GM10847 (cell line): ENCODE measurements around the gene METAP1.

ENCODE experiments used
- POLR2A ChIP-seq: IDR thresholded peaks from 2 replicates; pipeline ENCODE4 v1.6.1; 2011; ENCODE audit not compliant: insufficient read length; ENCODE audit errors: extremely low read depth

Gene METAP1

DNA sequence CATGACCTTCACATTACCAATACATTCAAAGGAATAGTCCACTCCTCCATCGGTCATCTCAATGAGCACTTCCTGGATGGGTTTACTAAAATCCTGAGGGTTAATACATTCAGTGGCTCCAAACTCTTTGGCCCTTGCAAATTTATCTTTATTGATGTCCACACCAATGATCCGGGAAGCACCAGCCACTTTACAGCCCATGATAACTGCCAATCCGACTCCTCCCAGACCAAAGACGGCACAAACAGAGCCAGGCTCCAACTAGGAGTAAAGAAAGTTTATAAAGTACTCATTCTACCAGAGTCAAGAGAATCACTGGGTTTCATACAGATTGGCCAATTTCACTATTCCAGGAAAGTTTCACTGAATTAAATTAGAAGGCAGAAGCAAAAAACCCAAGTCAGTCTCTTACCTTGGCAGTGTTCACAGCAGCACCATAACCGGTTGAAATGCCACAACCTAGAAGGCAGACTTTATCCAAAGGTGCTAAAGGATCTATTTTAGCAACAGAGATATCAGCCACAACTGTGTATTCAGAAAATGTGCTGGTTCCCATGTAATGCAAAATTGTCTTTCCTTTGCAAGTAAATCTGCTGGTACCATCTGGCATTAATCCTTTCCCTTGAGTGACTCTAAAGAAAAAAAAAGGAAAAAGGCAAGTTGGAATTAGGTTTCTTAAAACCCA, 80.9 kb downstream of the METAP1 start:
- TF ChIP-seq POLR2A = no peak

GRCh38 chr4:99077177-99077576, 81.7 kb downstream of the METAP1 start:
- no peak for TF ChIP-seq POLR2A

GRCh38 chr4:99078336-99078735, 82.8 kb downstream of the METAP1 start:
- TF ChIP-seq POLR2A = no peak

DNA sequence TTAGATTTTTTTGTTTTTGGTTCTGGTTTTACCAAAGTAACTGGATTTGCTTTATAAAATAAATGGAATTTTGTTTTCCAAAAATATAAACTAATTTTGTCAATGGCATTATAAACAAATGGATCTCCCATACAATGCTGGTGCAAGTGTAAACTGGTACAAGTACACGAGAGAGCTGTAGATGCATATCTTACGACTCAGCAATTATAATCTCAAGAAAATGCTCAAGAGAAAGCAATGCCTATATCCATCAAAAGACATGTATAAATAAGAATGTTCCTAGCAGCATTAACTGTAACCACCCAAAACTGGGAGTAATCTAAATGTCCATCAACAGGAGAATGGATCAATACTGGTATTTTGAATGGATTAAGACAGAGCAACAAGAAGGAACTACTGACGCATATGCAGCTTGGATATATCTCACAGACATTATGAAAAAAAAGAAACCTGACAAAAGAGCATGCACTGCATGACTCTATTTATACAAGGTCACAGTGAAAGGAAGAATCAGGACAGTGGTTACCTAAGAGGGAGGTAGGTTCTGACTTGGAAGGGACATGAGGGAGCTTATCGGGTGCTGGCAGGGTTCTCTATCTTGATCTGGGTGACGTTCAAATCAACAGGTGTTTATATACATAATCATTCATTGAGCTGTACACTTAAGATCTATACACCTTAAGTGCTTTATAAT, 83.6 kb downstream of the METAP1 start:
- TF ChIP-seq POLR2A = no peak

DNA sequence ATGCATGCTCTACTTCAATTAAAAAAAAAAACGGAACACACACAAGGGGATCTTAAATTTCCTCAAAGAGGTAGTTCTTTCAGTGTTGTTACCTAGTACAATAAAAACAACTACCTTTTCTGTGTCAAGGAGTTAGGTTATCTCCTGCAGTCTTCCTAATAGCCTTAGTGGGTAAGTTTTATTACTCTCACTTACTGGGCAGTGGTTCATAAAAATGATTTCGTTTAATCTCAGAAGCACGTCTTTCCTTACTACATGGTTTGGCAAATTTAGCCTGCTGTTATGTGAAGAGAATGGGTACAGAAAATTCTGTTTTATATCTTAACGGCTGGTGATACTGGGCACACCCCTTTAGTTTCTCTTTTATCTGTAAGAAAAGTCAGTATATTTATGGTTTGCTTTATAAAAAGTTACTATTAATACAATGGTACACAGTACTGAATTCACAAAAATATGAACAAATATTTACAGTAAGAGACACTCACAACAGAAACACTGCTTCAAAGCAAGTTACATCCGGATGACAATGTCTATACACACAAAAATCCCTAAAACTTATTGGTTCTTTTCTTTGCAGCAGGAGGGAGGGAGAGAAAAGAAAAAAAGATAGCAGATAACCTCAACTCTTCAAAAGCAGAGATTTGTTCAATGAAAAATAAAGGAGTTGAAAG, 84.2 kb downstream of the METAP1 start:
- no peak for TF ChIP-seq POLR2A

DNA sequence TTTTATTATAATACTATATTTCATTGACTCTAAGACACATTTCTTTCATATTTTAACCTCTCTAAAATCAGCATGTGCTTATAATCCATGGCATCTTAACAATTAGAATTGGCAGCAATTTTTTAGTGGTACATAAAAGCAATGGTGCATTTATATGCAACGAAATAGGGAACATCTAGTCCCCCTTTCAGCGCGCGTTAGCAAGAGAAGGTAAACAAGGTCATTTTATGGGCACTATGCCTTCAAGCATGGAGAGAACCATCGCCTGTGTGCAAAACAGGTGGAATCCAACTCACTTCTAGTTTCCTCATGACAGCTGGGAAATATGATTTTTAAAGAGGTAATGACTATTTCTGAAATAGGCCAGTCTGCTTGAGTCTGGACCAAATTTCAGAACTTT, 86.7 kb downstream of the METAP1 start:
- no peak for TF ChIP-seq POLR2A

GRCh38 chr4:99084595-99084994, 89.1 kb downstream of the METAP1 start:
- TF ChIP-seq POLR2A = no peak

- no peak for TF ChIP-seq POLR2A
These were observed 92.5 kb downstream of the METAP1 start for GRCh38 chr4:99088023-99088449.

GRCh38 chr4:99088481-99089365, 93.2 kb downstream of the METAP1 start, which contains the start of gene ADH5:
Gene ADH5, minus strand, starts transcription at chr4:99088788. Its CDS starts 88 bp downstream, at chr4:99088700.
- peak; percentile 96 for TF ChIP-seq POLR2A

- no peak for TF ChIP-seq POLR2A
These were observed 95.1 kb downstream of the METAP1 start for GRCh38 chr4:99090481-99091215.

- TF ChIP-seq POLR2A = no peak
These were observed 95.7 kb downstream of the METAP1 start for GRCh38 chr4:99091216-99091575.

DNA sequence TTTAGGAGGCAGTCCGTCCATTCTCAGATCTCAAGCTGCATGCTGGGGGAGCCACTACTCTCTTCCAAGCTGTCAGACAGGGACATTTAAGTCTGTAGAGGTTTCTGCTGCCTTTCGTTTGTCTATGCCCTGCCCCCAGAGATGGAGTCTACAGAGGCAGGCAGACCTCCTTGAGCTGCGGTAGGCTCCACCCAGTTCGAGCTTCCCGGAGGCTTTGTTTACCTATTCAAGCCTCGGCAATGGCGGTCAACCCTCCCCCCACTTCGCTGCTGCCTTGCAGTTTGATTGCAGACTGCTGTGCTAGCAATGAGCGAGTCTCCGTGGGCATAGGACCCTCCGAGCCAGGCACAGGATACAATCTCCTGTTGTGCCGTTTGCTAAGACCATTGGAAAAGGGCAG, 103.8 kb downstream of the METAP1 start:
- TF ChIP-seq POLR2A = no peak

DNA sequence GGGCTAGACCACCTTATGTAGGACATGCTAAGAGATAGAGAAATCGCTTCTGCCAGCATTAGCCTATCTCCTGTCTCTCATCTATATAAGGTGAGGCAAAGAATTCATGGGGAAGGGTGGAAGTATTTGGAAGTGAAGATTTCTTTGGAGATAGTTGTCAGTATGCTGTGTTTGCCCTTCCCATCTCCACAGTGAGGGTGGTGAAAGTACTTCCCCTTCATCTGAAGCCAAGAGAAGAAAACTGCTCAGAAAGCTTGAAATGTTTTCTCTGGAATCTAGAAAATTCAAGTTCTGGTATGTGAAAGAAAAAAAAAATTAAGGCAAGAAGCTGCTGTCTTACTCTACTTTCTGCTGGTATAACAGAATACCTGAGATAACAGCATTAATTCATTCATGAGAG, 105.4 kb downstream of the METAP1 start:
- TF ChIP-seq POLR2A = no peak

GRCh38 chr4:99102634-99103033, 107.1 kb downstream of the METAP1 start:
- no peak for TF ChIP-seq POLR2A
